Measurements from ENCODE around the gene STK24. TPM values are rescaled to one million over a fixed set of nuclear protein-coding genes. Genes with fewer than 3 reads are reported as not detected.

STK24 gene
- total and polyA plus RNA-seq, 2 of the 4 experiments (the other 2 are of a cell fraction) = 29.2 to 43.4 TPM

DNA sequence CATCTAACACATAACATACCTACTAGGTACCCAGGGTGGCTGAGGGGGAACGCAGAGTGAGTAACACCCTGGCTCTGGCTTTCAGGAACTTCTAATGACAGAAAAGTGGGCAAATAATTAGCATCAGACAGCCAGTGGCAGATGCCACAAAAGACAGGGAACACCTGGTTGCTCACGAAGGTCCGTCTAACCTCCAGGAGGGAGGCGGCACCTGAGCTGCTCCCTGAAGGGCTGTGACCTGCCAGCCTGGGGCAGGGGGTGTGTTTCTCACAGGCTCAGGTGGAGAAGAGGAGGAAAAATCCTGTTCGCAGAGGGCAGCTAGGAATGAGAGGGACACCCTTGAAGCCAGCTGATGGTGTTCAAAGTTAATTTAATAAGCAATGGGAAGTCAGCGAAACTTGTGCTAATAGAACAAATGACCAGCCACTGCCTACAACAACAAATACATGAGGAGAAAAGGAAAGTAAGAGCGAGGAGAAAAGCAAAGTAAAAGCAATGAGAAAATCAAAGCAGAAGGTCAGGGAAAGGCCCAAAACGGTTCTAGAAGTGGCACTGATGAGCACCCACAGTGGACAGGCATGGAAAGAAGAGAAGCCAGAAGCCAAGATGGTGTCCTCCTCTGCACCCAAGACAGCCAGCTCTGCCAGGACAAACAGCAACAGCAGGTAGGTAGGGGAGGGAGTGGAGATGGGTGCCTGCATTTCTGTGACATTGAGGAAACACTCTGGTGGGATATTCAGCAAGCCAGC lies 87.3 kb downstream of the STK24 start:
- no peaks in the 10 kb centered on the region for H3K36me3 ChIP-seq (ENCODE audit: control insufficient read depth, insufficient read depth, low read length)
- no peak for ATAC-seq (ENCODE audit: low read depth)
- H3K4me3 ChIP-seq (ENCODE audit: insufficient read depth, low read depth, low read length) = no peak overlapping the region
- no peak overlapping the region for H2BK120ac ChIP-seq (ENCODE audit: low read depth, low read length)
- H3K4me1 ChIP-seq (ENCODE audit: control insufficient read depth, insufficient read depth, low read length) = peaks cover 23% of the 10 kb centered on the region
- TF ChIP-seq NFE2L2 (IDR thresholded peaks at IDR 0.05; ENCODE audit: low read depth, low read length) (no peak), MXI1 (IDR thresholded peaks at IDR 0.05; ENCODE audit: borderline replicate concordance, low read depth, low read length) (no peak), MAFK (IDR thresholded peaks at IDR 0.05; ENCODE audit: low read depth, low read length) (no peak), MAZ (IDR thresholded peaks at IDR 0.05; ENCODE audit: borderline replicate concordance, low read depth, low read length) (no peak), CHD1 (IDR thresholded peaks at IDR 0.05; ENCODE audit: low read depth, low read length) (no peak), CEBPB (IDR thresholded peaks at IDR 0.05; ENCODE audit: low read depth, low read length) (no peak), RCOR1 (IDR thresholded peaks at IDR 0.05; ENCODE audit: insufficient replicate concordance, low read length) (no peak), FOS (IDR thresholded peaks at IDR 0.05; ENCODE audit: low read depth, low read length) (no peak), POLR2A (IDR thresholded peaks at IDR 0.05; ENCODE audit: low read depth, low read length) (no peak)
- H4K8ac ChIP-seq (ENCODE audit: low read depth in 2 of 2, low read length in 2 of 2) = no peak overlapping the region
- in situ Hi-C loops (cut with MboI; ENCODE audit: low sequenced_read_pairs) (no loop called here), intact Hi-C loops (cut with micrococcal nuclease) (no loop called here), dilution Hi-C loops (cut with HindIII; ENCODE audit: low sequenced_read_pairs, unreplicated experiment) (no loop called here)
- H3K79me1 ChIP-seq (ENCODE audit: low read depth in 1 of 2, low read length in 2 of 2) = peaks cover 53 to 88% of the 10 kb centered on the region in 2 experiments
- H3K27me3 ChIP-seq (ENCODE audit: control insufficient read depth, insufficient read depth, low read length) = no peaks in the 10 kb centered on the region
- H2BK15ac ChIP-seq (ENCODE audit: low read depth, low read length) = no peak overlapping the region
- H3K56ac ChIP-seq (ENCODE audit: extremely low read depth, insufficient read depth, low read length) = no peak overlapping the region
- BruUV-seq (replicated peaks) = no TSS peak
- no peak overlapping the region for H2BK20ac ChIP-seq (ENCODE audit: low read depth, low read length)
- no peak overlapping the region for H2BK5ac ChIP-seq (ENCODE audit: low read depth, low read length, poor library complexity, severe bottlenecking)
- no peak overlapping the region for H2AFZ ChIP-seq (replicated peaks; ENCODE audit: low read length, poor library complexity)
- H3K4ac ChIP-seq (ENCODE audit: low read depth, low read length) = no peak overlapping the region
- H3K27ac ChIP-seq (ENCODE audit: insufficient read depth, low read length) = no peak overlapping the region
- H3K4me2 ChIP-seq (ENCODE audit: low read depth, low read length) = no peak overlapping the region
- H3K14ac ChIP-seq (replicated peaks; ENCODE audit: low read depth, low read length) = no peak overlapping the region
- peaks cover 77% of the 10 kb centered on the region for H4K20me1 ChIP-seq (ENCODE audit: insufficient read depth, low read length)
- no peak overlapping the region; the same call in 1 of the 2 replicates for H2AK5ac ChIP-seq (ENCODE audit: low read depth, low read length)
- H2AK9ac ChIP-seq (replicated peaks; ENCODE audit: low read depth, low read length, poor library complexity) = no peak overlapping the region
- H3K18ac ChIP-seq (ENCODE audit: low read depth, low read length) = no peak overlapping the region
- ChIA-PET CTCF (no interaction called here), POLR2A (ENCODE audit: unreplicated experiment) (no interaction called here)
- no peak overlapping the region for H4K91ac ChIP-seq (ENCODE audit: insufficient read depth, low read depth, low read length)
- H3K9me1 ChIP-seq (ENCODE audit: insufficient read depth, low read length) = peaks cover 45% of the 10 kb centered on the region
- H3K9ac ChIP-seq (ENCODE audit: low read depth, low read length) = no peak overlapping the region
- WGBS, 2 experiments (ENCODE audit: extremely low coverage in 2 of 2, insufficient read length in 1 of 2) = 95% methylated on average over 4 of the region's 8 CpGs; no CpG with 5 or more reads in 1 of the 2 experiments
- no peak for DNase-seq
- no peaks in the 10 kb centered on the region for H3K9me3 ChIP-seq (ENCODE audit: control insufficient read depth, insufficient read depth, low read length)
- no peak overlapping the region for H4K5ac ChIP-seq (ENCODE audit: low read depth, low read length)
- peak overlapping the region; percentile 19; the same call in 1 of the 2 replicates for H3K23ac ChIP-seq (ENCODE audit: low read depth, low read length)
